IMR-90 (cell line): Measurements from ENCODE around the gene BCKDK. TPM values are rescaled to one million over a fixed set of nuclear protein-coding genes. Genes with fewer than 3 reads are reported as not detected.

Experiments
- ATAC-seq: fragments of 200-7000 bp; cut with Tn5 transposase; 2 replicates; pipeline ENCODE4 v1.9.1; 2020; ENCODE audit warnings: low read depth, mild to moderate bottlenecking, moderate library complexity
- BruUV-seq: library from RNA; stranded (reverse); fragments of 400-500 nt; replicated peaks from 2 replicates; lab custom pipeline; 2021; lab: Mats Ljungman, UMichigan
- CTCF ChIA-PET: fragments of 300-600 bp; formaldehyde crosslinking; extraction: SDS; loops from one replicate; lab custom pipeline; 2021; ENCODE audit warnings: antibody characterized with exemption; lab: Yijun Ruan, JAX
- POLR2A ChIA-PET: fragments of 300-600 bp; sonication (Branson Sonifier 250); formaldehyde crosslinking; loops from one replicate; lab custom pipeline; 2022; ENCODE audit warnings: antibody characterized with exemption; ENCODE audit not compliant: unreplicated experiment; lab: Charles Lee
- DNase-seq: peaks from one replicate; pipeline ENCODE4 v3.0.0; 2013
- H2AFZ ChIP-seq: replicated peaks from 2 replicates; pipeline ENCODE3; 2013; ENCODE audit warnings: low read length, mild to moderate bottlenecking; ENCODE audit not compliant: poor library complexity
- H2AK5ac ChIP-seq: 2 replicates; pipeline ENCODE4 v1.6.1; 2013; ENCODE audit warnings: low read depth, low read length, inconsistent platforms
- H2AK9ac ChIP-seq: replicated peaks from 2 replicates; pipeline ENCODE3; 2013; ENCODE audit warnings: mild to moderate bottlenecking, low read depth, low read length, moderate library complexity; ENCODE audit not compliant: poor library complexity
- H2BK120ac ChIP-seq: 2 replicates; pipeline ENCODE4 v1.6.1; 2013; ENCODE audit warnings: low read depth, low read length, inconsistent platforms
- H2BK15ac ChIP-seq: 3 replicates; pipeline ENCODE4 v1.6.1; 2013; ENCODE audit warnings: low read depth, low read length, inconsistent platforms
- H2BK20ac ChIP-seq: 2 replicates; pipeline ENCODE4 v1.6.1; 2013; ENCODE audit warnings: low read depth, mild to moderate bottlenecking, inconsistent platforms, low read length, moderate library complexity
- H2BK5ac ChIP-seq: 2 replicates; pipeline ENCODE4 v1.6.1; 2013; ENCODE audit warnings: mild to moderate bottlenecking, low read depth, low read length, inconsistent platforms; ENCODE audit not compliant: poor library complexity, severe bottlenecking
- H3K14ac ChIP-seq: replicated peaks from 2 replicates; pipeline ENCODE4 v1.6.1; 2013; ENCODE audit warnings: low read depth, low read length, inconsistent platforms
- H3K18ac ChIP-seq: 2 replicates; pipeline ENCODE4 v1.6.1; 2013; ENCODE audit warnings: low read depth, low read length, control low read depth
- H3K23ac ChIP-seq: 2 replicates; pipeline ENCODE4 v1.6.1; 2013; ENCODE audit warnings: low read depth, low read length, inconsistent platforms
- H3K27ac ChIP-seq: 2 replicates; pipeline ENCODE4 v1.5.1; 2013; ENCODE audit warnings: mild to moderate bottlenecking, control low read depth, low read length; ENCODE audit not compliant: insufficient read depth
- H3K27me3 ChIP-seq: 2 replicates; pipeline ENCODE4 v1.6.1; 2013; ENCODE audit warnings: low read length; ENCODE audit not compliant: control insufficient read depth, insufficient read depth
- H3K36me3 ChIP-seq: 2 replicates; pipeline ENCODE4 v1.6.1; 2013; ENCODE audit warnings: low read length, mixed read lengths; ENCODE audit not compliant: control insufficient read depth, insufficient read depth
- H3K4ac ChIP-seq: 2 replicates; pipeline ENCODE4 v1.6.1; 2013; ENCODE audit warnings: low read depth, low read length, inconsistent platforms
- H3K4me1 ChIP-seq: 2 replicates; pipeline ENCODE4 v1.6.1; 2013; ENCODE audit warnings: low read length, mixed read lengths; ENCODE audit not compliant: control insufficient read depth, insufficient read depth
- H3K4me2 ChIP-seq: 2 replicates; pipeline ENCODE4 v1.6.1; 2013; ENCODE audit warnings: low read depth, mild to moderate bottlenecking, control low read depth, low read length, moderate library complexity
- H3K4me3 ChIP-seq: 2 replicates; pipeline ENCODE4 v1.5.1; 2013; ENCODE audit warnings: low read depth, mild to moderate bottlenecking, control low read depth, low read length, moderate library complexity; ENCODE audit not compliant: insufficient read depth
- H3K56ac ChIP-seq: 2 replicates; pipeline ENCODE4 v1.6.1; 2013; ENCODE audit warnings: low read length, inconsistent platforms; ENCODE audit not compliant: insufficient read depth; ENCODE audit errors: extremely low read depth
- H3K79me1 ChIP-seq, 2 experiments: 2 replicates each; pipeline ENCODE4 v1.6.1; 2013; ENCODE audit warnings: low read length in 2 of 2, inconsistent platforms in 1 of 2, low read depth in 1 of 2
- H3K9ac ChIP-seq: 2 replicates; pipeline ENCODE4 v1.6.1; 2013; ENCODE audit warnings: low read depth, low read length, control low read depth
- H3K9me1 ChIP-seq: 2 replicates; pipeline ENCODE4 v1.6.1; 2013; ENCODE audit warnings: low read length, inconsistent platforms; ENCODE audit not compliant: insufficient read depth
- H3K9me3 ChIP-seq: 2 replicates; pipeline ENCODE4 v1.6.1; 2013; ENCODE audit warnings: low read length; ENCODE audit not compliant: control insufficient read depth, insufficient read depth
- H4K20me1 ChIP-seq: 2 replicates; pipeline ENCODE4 v1.6.1; 2013; ENCODE audit warnings: low read length, inconsistent platforms; ENCODE audit not compliant: insufficient read depth
- H4K5ac ChIP-seq: 2 replicates; pipeline ENCODE4 v1.6.1; 2013; ENCODE audit warnings: mild to moderate bottlenecking, low read depth, low read length, control low read depth
- H4K8ac ChIP-seq, 2 experiments: 2 replicates each; pipeline ENCODE4 v1.6.1; 2013; ENCODE audit warnings: low read depth in 2 of 2, low read length in 2 of 2, control low read depth in 1 of 2, inconsistent platforms in 1 of 2
- H4K91ac ChIP-seq: 2 replicates; pipeline ENCODE4 v1.6.1; 2013; ENCODE audit warnings: low read depth, low read length, inconsistent platforms; ENCODE audit not compliant: insufficient read depth
- RAD21 ChIP-seq: IDR thresholded peaks from 2 replicates; pipeline ENCODE4 v1.6.1; 2012; ENCODE audit warnings: low read length, improper control_type of control experiment
- WGBS, 2 experiments: methylation state at CpG; one replicate each; pipeline versions ENCODE4 v1.1.5 to v1.1.7; 2013; ENCODE audit warnings: missing lambda C conversion rate in 2 of 2; ENCODE audit not compliant: insufficient read length in 1 of 2; ENCODE audit errors: extremely low coverage in 2 of 2; 5-methylcytosine and 5-hydroxymethylcytosine counted together
- dilution Hi-C: fragments of 300-500 bp; cut with HindIII; formaldehyde crosslinking; loops from one replicate; pipeline ENCODE4 v1.14.3; 2018; ENCODE audit warnings: low sequenced_read_pairs; ENCODE audit not compliant: unreplicated experiment
- in situ Hi-C: fragments of 300-500 bp; cut with MboI; formaldehyde crosslinking; loops from 3 replicates; pipeline ENCODE4 v1.14.3; 2019; ENCODE audit warnings: low sequenced_read_pairs, inconsistent platforms, mixed read lengths
- intact Hi-C: fragments of 100-400 bp; cut with micrococcal nuclease; formaldehyde crosslinking; loops from 2 replicates; pipeline ENCODE4 v1.10.0; 2022
- polyA plus RNA-seq, 3 experiments: library from polyadenylated mRNA; depleted of rRNA; stranded (reverse); fragments of >200 nt; gene quantifications; 2 replicates each; pipeline ENCODE4 v1.2.3, GENCODE V29; 2012; ENCODE audit warnings: low replicate concordance in 1 of 3
- total RNA-seq: library from RNA; depleted of rRNA; stranded (reverse); fragments of >200 nt; gene quantifications from 2 replicates; pipeline ENCODE4 v1.2.3, GENCODE V29; 2012
- TF ChIP-seq, protein P1 (sequence below): fragments of 150-350 bp; IDR thresholded peaks from 2 replicates; pipeline ENCODE4 v1.6.1; 2017; ENCODE audit warnings: mild to moderate bottlenecking, antibody characterized with exemption, low read length, low read depth

Gene BCKDK
- total and polyA plus RNA-seq, 2 of the 4 experiments (the other 2 are of a cell fraction), result 26.0 to 79.3 TPM

DNA sequence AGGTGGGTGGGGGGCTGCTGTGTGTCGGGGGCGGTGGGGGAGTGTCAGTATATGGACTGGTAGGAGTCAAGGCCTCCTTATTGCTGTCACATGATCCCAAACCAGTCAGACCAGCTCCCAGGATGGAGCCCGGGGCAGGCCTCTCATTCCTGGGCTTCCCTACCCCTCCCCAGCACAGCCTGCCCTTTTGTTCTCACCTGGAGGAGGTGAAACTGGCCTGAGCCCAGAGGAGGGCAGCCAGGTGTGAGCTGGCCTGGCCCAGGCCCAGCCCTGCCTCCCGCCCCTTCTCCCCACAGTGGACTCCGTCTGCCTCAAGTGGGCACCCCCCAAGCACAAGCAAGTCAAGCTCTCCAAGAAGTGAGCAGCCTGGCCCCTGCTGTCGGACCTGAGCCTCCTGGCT, 22.7 kb downstream of the BCKDK start:
- no peak overlapping the region for H2AK5ac ChIP-seq
- H3K9me3 ChIP-seq, result no peaks in the 10 kb centered on the region
- H2AFZ ChIP-seq, result no peak overlapping the region
- ATAC-seq (no peak), DNase-seq (no peak)
- no peak overlapping the region for H4K91ac ChIP-seq
- H2AK9ac ChIP-seq, result no peak overlapping the region
- H3K27me3 ChIP-seq, result no peaks in the 10 kb centered on the region; the same call in 1 of the 2 replicates
- H3K27ac ChIP-seq, result no peak overlapping the region
- no peak overlapping the region for H3K18ac ChIP-seq
- no peak for TF ChIP-seq RAD21
- TF ChIP-seq, protein P1, sequence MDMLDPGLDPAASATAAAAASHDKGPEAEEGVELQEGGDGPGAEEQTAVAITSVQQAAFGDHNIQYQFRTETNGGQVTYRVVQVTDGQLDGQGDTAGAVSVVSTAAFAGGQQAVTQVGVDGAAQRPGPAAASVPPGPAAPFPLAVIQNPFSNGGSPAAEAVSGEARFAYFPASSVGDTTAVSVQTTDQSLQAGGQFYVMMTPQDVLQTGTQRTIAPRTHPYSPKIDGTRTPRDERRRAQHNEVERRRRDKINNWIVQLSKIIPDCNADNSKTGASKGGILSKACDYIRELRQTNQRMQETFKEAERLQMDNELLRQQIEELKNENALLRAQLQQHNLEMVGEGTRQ, result no peak
- no peak overlapping the region for H3K56ac ChIP-seq
- peaks cover 3% of the 10 kb centered on the region for H3K9me1 ChIP-seq
- WGBS, 2 experiments, result no CpG with 5 or more reads among the region's 6 CpGs
- in situ Hi-C loops, result no loop called here
- no peak overlapping the region for H3K4me3 ChIP-seq
- BruUV-seq, result no TSS peak
- H3K4me2 ChIP-seq, result no peak overlapping the region
- no peak overlapping the region for H4K5ac ChIP-seq
- H3K23ac ChIP-seq, result no peak overlapping the region
- ChIA-PET CTCF (no interaction called here), POLR2A (no interaction called here)
- 0 out of 2 replicates have a peak, but pooled peaks cover 3% of the 10 kb centered on the region for H3K4me1 ChIP-seq
- H3K36me3 ChIP-seq, result peaks cover 36% of the 10 kb centered on the region
- H2BK5ac ChIP-seq, result no peak overlapping the region
- no peaks in the 10 kb centered on the region for H3K79me1 ChIP-seq
- no peak overlapping the region for H2BK15ac ChIP-seq
- no peak overlapping the region for H3K9ac ChIP-seq
- intact Hi-C loops, result no loop called here
- no peak overlapping the region for H3K4ac ChIP-seq
- H4K20me1 ChIP-seq, result no peaks in the 10 kb centered on the region
- H2BK120ac ChIP-seq, result no peak overlapping the region
- no peak overlapping the region for H3K14ac ChIP-seq
- no peak overlapping the region for H4K8ac ChIP-seq
- H2BK20ac ChIP-seq, result no peak overlapping the region
- dilution Hi-C loops, result no loop called here
